ENCODE measurements around the gene MYO10.

GRCh38 chr5:16864631-16865131 is 71.4 kb downstream of the MYO10 start:
- TF ChIP-seq, protein P1, sequence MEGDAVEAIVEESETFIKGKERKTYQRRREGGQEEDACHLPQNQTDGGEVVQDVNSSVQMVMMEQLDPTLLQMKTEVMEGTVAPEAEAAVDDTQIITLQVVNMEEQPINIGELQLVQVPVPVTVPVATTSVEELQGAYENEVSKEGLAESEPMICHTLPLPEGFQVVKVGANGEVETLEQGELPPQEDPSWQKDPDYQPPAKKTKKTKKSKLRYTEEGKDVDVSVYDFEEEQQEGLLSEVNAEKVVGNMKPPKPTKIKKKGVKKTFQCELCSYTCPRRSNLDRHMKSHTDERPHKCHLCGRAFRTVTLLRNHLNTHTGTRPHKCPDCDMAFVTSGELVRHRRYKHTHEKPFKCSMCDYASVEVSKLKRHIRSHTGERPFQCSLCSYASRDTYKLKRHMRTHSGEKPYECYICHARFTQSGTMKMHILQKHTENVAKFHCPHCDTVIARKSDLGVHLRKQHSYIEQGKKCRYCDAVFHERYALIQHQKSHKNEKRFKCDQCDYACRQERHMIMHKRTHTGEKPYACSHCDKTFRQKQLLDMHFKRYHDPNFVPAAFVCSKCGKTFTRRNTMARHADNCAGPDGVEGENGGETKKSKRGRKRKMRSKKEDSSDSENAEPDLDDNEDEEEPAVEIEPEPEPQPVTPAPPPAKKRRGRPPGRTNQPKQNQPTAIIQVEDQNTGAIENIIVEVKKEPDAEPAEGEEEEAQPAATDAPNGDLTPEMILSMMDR (IDR thresholded peaks at IDR 0.05), result no peak
- TF ChIP-seq POLR2A (IDR thresholded peaks at IDR 0.05), result no peak
